K562 (cell line): ENCODE results near the gene THAP11. TPM values are rescaled to one million over a fixed set of nuclear protein-coding genes. Genes with fewer than 3 reads are reported as not detected.

Source experiments
- ATAC-seq: fragments of 200-7000 bp; cut with Tn5 transposase; 3 replicates; pipeline ENCODE4 v1.9.1; 2020; ENCODE audit warnings: moderate library complexity
- BruUV-seq: library from RNA; stranded (reverse); fragments of 400-500 nt; replicated peaks from 2 replicates; lab custom pipeline; 2021; lab: Mats Ljungman, UMichigan
- CTCF ChIA-PET: fragments of 300-600 bp; formaldehyde crosslinking; extraction: SDS; loops from one replicate; lab custom pipeline; 2021; ENCODE audit warnings: low intra/inter-chr PET ratio; lab: Yijun Ruan, JAX
- POLR2A ChIA-PET: fragments of 300-600, 350-650 bp; sonication (Branson Sonifier 250); formaldehyde crosslinking; extraction: SDS; loops from one replicate; lab custom pipeline; 2021; ENCODE audit warnings: antibody characterized with exemption, inconsistent platforms; lab: Yijun Ruan, JAX
- DNase-seq, 4 experiments: peaks; one replicate each; pipeline versions ENCODE4 v3.0.0 to v3.0.0-alpha.2; 2011 to 2018; ENCODE audit warnings: low spot score in 3 of 4, mixed read lengths in 3 of 4; ENCODE audit errors: extremely low read depth in 1 of 4
- FAIRE-seq: peaks from 2 replicates; lab custom pipeline; 2011; peaks lifted over from hg19 to GRCh38; lab: Jason Lieb, UNC
- H2AFZ ChIP-seq: 2 replicates; pipeline ENCODE4 v1.6.0; 2011; ENCODE audit warnings: low read depth, low read length, control low read depth, inconsistent platforms
- H3K27ac ChIP-seq: fragments of 200-600 bp; 3 replicates; pipeline ENCODE4 v1.8.0; 2011; ENCODE audit warnings: low read depth, mild to moderate bottlenecking, control low read depth, inconsistent platforms, low read length, moderate library complexity, mixed read lengths; ENCODE audit errors: extremely low read depth
- H3K27me3 ChIP-seq, 2 experiments: fragments of 300-600 bp in 1 of 2; 2 replicates in 1 of 2; 3 replicates in 1 of 2; pipeline versions ENCODE4 v1.6.0 to v1.8.0; 2011; ENCODE audit warnings: inconsistent platforms in 2 of 2, low read length in 2 of 2, mild to moderate bottlenecking in 1 of 2, mixed read lengths in 1 of 2, moderate library complexity in 1 of 2; ENCODE audit not compliant: control insufficient read depth in 2 of 2, insufficient read depth in 2 of 2
- H3K36me3 ChIP-seq: fragments of 300-600 bp; 3 replicates; pipeline ENCODE4 v1.8.0; 2011; ENCODE audit warnings: mild to moderate bottlenecking, low read length, inconsistent platforms; ENCODE audit not compliant: control insufficient read depth, insufficient read depth
- H3K4me1 ChIP-seq, 2 experiments: fragments of 200-600 bp in 1 of 2; replicated peaks in 1 of 2; 2 replicates in 1 of 2; 3 replicates in 1 of 2; pipeline versions ENCODE4 v1.5.1 to v1.8.0; 2011; ENCODE audit warnings: inconsistent platforms in 2 of 2, low read length in 2 of 2, mild to moderate bottlenecking in 1 of 2, mixed read lengths in 1 of 2, moderate library complexity in 1 of 2; ENCODE audit not compliant: control insufficient read depth in 2 of 2, insufficient read depth in 2 of 2
- H3K4me2 ChIP-seq: 2 replicates; pipeline ENCODE4 v1.6.1; 2011; ENCODE audit warnings: low read length, control low read depth, inconsistent platforms, mixed read lengths; ENCODE audit not compliant: insufficient read depth
- H3K4me3 ChIP-seq: fragments of 200-600 bp; sonication (generic), shearing (Covaris generic); 2 replicates; pipeline ENCODE4 v1.5.1; 2016; ENCODE audit warnings: control low read depth, inconsistent platforms
- H3K79me2 ChIP-seq: fragments of 200-600 bp; 3 replicates; pipeline ENCODE4 v1.8.0; 2011; ENCODE audit warnings: low read length, inconsistent platforms; ENCODE audit not compliant: control insufficient read depth, insufficient read depth
- H3K9ac ChIP-seq, 2 experiments: 2 replicates each; pipeline versions ENCODE4 v1.6.0 to v1.6.1; 2011; ENCODE audit warnings: low read depth in 2 of 2, low read length in 2 of 2, control low read depth in 1 of 2, inconsistent platforms in 1 of 2, mild to moderate bottlenecking in 1 of 2, mixed read lengths in 1 of 2; ENCODE audit not compliant: insufficient read depth in 1 of 2
- H3K9me1 ChIP-seq: one replicate; pipeline ENCODE4 v1.6.0; 2011; ENCODE audit warnings: inconsistent platforms, mild to moderate bottlenecking, low read length, moderate library complexity; ENCODE audit not compliant: control insufficient read depth, insufficient read depth
- H3K9me3 ChIP-seq: replicated peaks from 2 replicates; pipeline ENCODE4 v1.5.1; 2011; ENCODE audit warnings: low read depth, low read length, inconsistent platforms; ENCODE audit not compliant: control insufficient read depth, insufficient read depth
- H4K20me1 ChIP-seq: replicated peaks from 2 replicates; pipeline ENCODE4 v1.6.1; 2011; ENCODE audit warnings: low read length, inconsistent platforms, mixed read lengths; ENCODE audit not compliant: control insufficient read depth, insufficient read depth
- HNRNPLL ChIP-seq: fragments of 200-400 bp; formaldehyde crosslinking; IDR thresholded peaks from 2 replicates; pipeline ENCODE4 v1.6.1; 2017; ENCODE audit warnings: low read length, low read depth, mild to moderate bottlenecking; ENCODE audit not compliant: poor library complexity, severe bottlenecking
- KAT7 ChIP-seq: sonication (generic); formaldehyde crosslinking; IDR thresholded peaks from 2 replicates; pipeline ENCODE4 v1.8.0; 2022; ENCODE audit warnings: missing genetic modification reagents, mild to moderate bottlenecking, borderline replicate concordance
- KDM1A ChIP-seq, 2 experiments: fragments of 450-650 bp; IDR thresholded peaks; 2 replicates each; pipeline ENCODE4 v1.6.1; 2016; ENCODE audit warnings: mild to moderate bottlenecking in 2 of 2
- MTA3 ChIP-seq: fragments of 450-650 bp; formaldehyde crosslinking; IDR thresholded peaks from 2 replicates; pipeline ENCODE4 v1.6.1; 2017; ENCODE audit warnings: mild to moderate bottlenecking, borderline replicate concordance
- PHF21A ChIP-seq: fragments of 450-650 bp; IDR thresholded peaks from 2 replicates; pipeline ENCODE4 v1.6.1; 2017; ENCODE audit warnings: low read depth, borderline replicate concordance
- RBBP5 ChIP-seq: fragments of 200-600 bp; sonication (generic); IDR thresholded peaks from 2 replicates; pipeline ENCODE4 v1.6.1; 2012; ENCODE audit warnings: borderline replicate concordance, mild to moderate bottlenecking, low read length, control low read depth, inconsistent platforms; ENCODE audit not compliant: insufficient read depth, poor library complexity, severe bottlenecking
- SREBF2 ChIP-seq: sonication (generic); formaldehyde crosslinking; IDR thresholded peaks from 2 replicates; pipeline ENCODE4 v1.4.0; 2020; ENCODE audit warnings: mild to moderate bottlenecking, missing genetic modification reagents
- TCFL5 ChIP-seq: fragments of 250-450 bp; sonication (Bioruptor Pico); conservative IDR thresholded peaks from 2 replicates; pipeline ENCODE4 v1.6.1; 2021; ENCODE audit warnings: mild to moderate bottlenecking, moderate library complexity, matching md5 sums
- WGBS: fragments of 100-300 bp; shearing (Covaris generic); methylation state at CpG from one replicate; pipeline ENCODE4 v1.1.6; 2016; ENCODE audit warnings: low coverage, mixed read lengths; ENCODE audit not compliant: insufficient coverage; ENCODE audit errors: missing lambda C conversion rate; 5-methylcytosine and 5-hydroxymethylcytosine counted together
- in situ Hi-C: fragments of 300-500 bp; cut with MboI; formaldehyde crosslinking; loops from 4 replicates; pipeline ENCODE4 v1.15.0; 2018; ENCODE audit warnings: inconsistent platforms, mixed read lengths
- intact Hi-C: fragments of 100-400 bp; cut with micrococcal nuclease; formaldehyde crosslinking; loops from 2 replicates; pipeline ENCODE4 v1.14.2; 2022
- polyA plus RNA-seq, 8 experiments: library from polyadenylated mRNA; depleted of rRNA in 4 of 8; stranded (reverse) in 5 of 8; unstranded in 3 of 8; fragments of >200 nt; fragmentation: Nextera tagmentation in 2 of 8; fragmentation: Illumina TruSeq in 1 of 8; extraction: Ambion mirVana in 2 of 8; extraction: Trizol in 1 of 8; gene quantifications; 2 replicates each; pipeline versions ENCODE4 v1.2.1 to v1.2.3, GENCODE V29; 2011 to 2014; ENCODE audit warnings: inconsistent platforms in 1 of 8, missing spikeins in 1 of 8
- total RNA-seq, 7 experiments: library from RNA; depleted of rRNA in 6 of 7; stranded (reverse); fragments of >200 nt in 6 of 7; fragmentation: Illumina TruSeq in 2 of 7; extraction: Trizol in 2 of 7; gene quantifications; 2 replicates each; pipeline versions ENCODE4 v1.2.1 to v1.2.3, GENCODE V29; 2011 to 2021; ENCODE audit warnings: low replicate concordance in 1 of 7
- TF ChIP-seq, protein P1 (sequence below): fragments of 250-450 bp; sonication (Bioruptor Pico); IDR thresholded peaks from 2 replicates; pipeline ENCODE4 v1.8.0; 2022; ENCODE audit warnings: inconsistent platforms
- TF ChIP-seq, protein P2 (sequence below): fragments of 250-450 bp; sonication (Bioruptor Pico); IDR thresholded peaks from 2 replicates; pipeline ENCODE4 v1.5.0; 2021
- TF ChIP-seq, protein P3 (sequence below), 2 experiments: fragments of 150-350 bp in 1 of 2; IDR thresholded peaks; 2 replicates each; pipeline ENCODE4 v1.6.1; 2012 to 2016; ENCODE audit warnings: low read depth in 2 of 2, low read length in 2 of 2, mild to moderate bottlenecking in 1 of 2, moderate library complexity in 1 of 2

The THAP11 gene
- total and polyA plus RNA-seq, 9 of the 15 experiments (the other 6 are each of a cell fraction or from before 2014, with no cell fraction given): 2.4 to 31.6 (median 21.4) TPM

DNA sequence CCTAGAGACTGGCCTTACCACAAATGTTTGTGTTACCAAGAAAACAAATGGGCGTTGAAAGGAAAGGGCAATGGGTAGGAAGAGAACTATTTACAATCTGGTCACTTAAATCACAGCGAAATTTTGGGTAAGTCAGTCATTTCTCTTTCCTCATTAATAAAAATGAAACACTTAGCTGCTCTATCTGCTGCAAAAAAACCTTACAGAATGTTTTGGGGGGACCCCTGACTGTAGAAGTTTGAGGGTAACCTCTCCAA is 3.9 kb downstream of the THAP11 start:
- intact Hi-C loops: loop anchor here (2.0 kb wide), 1 partner anchor 47 kb away; the partner anchor contains the start of gene PSKH1
- Histone ChIP-seq H3K9ac (peak overlapping the region; percentile 94), H4K20me1 (no peaks in the 10 kb centered on the region; the same call in 1 of the 2 replicates), H3K79me2 (peaks cover 80% of the 10 kb centered on the region), H3K36me3 (peaks cover 28% of the 10 kb centered on the region), H3K27me3 (no peaks in the 10 kb centered on the region), H3K9me1 (peaks cover 5% of the 10 kb centered on the region), H3K4me2 (peak overlapping the region; percentile 84), H3K9me3 (no peaks in the 10 kb centered on the region), H3K4me3 (peak overlapping the region; percentile 99), H3K4me1 (peaks cover 34 to 57% of the 10 kb centered on the region in 2 experiments), H3K27ac (peak overlapping the region; percentile 77), H2AFZ (peak overlapping the region; percentile 81)
- CTCF ChIA-PET: no interaction called here
- ATAC-seq (no peak), FAIRE-seq (no peak), DNase-seq (no peak)
- POLR2A ChIA-PET: interaction anchor here (0.6 to 2.7 kb wide), 11 partner anchors 9 to 383 kb away, joined by 3 to 10 read pairs (median 4); partner anchors contain the start of gene PARD6A
- in situ Hi-C loops: no loop called here
- WGBS: 9% methylated on average over 2 of the region's 2 CpGs
- TF ChIP-seq, protein P1, sequence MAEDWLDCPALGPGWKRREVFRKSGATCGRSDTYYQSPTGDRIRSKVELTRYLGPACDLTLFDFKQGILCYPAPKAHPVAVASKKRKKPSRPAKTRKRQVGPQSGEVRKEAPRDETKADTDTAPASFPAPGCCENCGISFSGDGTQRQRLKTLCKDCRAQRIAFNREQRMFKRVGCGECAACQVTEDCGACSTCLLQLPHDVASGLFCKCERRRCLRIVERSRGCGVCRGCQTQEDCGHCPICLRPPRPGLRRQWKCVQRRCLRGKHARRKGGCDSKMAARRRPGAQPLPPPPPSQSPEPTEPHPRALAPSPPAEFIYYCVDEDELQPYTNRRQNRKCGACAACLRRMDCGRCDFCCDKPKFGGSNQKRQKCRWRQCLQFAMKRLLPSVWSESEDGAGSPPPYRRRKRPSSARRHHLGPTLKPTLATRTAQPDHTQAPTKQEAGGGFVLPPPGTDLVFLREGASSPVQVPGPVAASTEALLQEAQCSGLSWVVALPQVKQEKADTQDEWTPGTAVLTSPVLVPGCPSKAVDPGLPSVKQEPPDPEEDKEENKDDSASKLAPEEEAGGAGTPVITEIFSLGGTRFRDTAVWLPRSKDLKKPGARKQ (CRISPR knock-in tag): 0 out of 2 replicates have a peak, but pooled peaks have one; percentile 16
- no peak for TF ChIP-seq TCFL5 (CRISPR knock-in tag)
- TF ChIP-seq HNRNPLL: no peak
- no peak for TF ChIP-seq SREBF2 (CRISPR knock-in tag)
- TF ChIP-seq, protein P2, sequence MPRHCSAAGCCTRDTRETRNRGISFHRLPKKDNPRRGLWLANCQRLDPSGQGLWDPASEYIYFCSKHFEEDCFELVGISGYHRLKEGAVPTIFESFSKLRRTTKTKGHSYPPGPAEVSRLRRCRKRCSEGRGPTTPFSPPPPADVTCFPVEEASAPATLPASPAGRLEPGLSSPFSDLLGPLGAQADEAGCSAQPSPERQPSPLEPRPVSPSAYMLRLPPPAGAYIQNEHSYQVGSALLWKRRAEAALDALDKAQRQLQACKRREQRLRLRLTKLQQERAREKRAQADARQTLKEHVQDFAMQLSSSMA: no peak
- peak in 1 of 2 experiments; percentile 50; a peak in 1 of 4 replicates for TF ChIP-seq KDM1A (IDR thresholded peaks at IDR 0.05)
- TF ChIP-seq KAT7 (CRISPR knock-in tag): 0 out of 2 replicates have a peak, but pooled peaks have one; percentile 83
- TF ChIP-seq RBBP5: no peak
- TF ChIP-seq MTA3: no peak
- peak; percentile 86 for TF ChIP-seq PHF21A
- TF ChIP-seq, protein P3, sequence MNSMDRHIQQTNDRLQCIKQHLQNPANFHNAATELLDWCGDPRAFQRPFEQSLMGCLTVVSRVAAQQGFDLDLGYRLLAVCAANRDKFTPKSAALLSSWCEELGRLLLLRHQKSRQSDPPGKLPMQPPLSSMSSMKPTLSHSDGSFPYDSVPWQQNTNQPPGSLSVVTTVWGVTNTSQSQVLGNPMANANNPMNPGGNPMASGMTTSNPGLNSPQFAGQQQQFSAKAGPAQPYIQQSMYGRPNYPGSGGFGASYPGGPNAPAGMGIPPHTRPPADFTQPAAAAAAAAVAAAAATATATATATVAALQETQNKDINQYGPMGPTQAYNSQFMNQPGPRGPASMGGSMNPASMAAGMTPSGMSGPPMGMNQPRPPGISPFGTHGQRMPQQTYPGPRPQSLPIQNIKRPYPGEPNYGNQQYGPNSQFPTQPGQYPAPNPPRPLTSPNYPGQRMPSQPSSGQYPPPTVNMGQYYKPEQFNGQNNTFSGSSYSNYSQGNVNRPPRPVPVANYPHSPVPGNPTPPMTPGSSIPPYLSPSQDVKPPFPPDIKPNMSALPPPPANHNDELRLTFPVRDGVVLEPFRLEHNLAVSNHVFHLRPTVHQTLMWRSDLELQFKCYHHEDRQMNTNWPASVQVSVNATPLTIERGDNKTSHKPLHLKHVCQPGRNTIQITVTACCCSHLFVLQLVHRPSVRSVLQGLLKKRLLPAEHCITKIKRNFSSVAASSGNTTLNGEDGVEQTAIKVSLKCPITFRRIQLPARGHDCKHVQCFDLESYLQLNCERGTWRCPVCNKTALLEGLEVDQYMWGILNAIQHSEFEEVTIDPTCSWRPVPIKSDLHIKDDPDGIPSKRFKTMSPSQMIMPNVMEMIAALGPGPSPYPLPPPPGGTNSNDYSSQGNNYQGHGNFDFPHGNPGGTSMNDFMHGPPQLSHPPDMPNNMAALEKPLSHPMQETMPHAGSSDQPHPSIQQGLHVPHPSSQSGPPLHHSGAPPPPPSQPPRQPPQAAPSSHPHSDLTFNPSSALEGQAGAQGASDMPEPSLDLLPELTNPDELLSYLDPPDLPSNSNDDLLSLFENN (IDR thresholded peaks at IDR 0.05; ENCODE audit: low read depth in 2 of 2, low read length in 2 of 2): no peak
- BruUV-seq: TSS peak; percentile 64
